OCI-LY3 (cell line): ENCODE data around the gene SLC35A3.

Experiments used
- CTCF ChIP-seq: fragments of 200-600, 300-600 bp; sonication (generic); IDR thresholded peaks from 2 replicates; pipeline ENCODE4 v1.5.1; 2014; ENCODE audit warnings: antibody characterized with exemption, low read length, low read depth
- EZH2phosphoT487 ChIP-seq: fragments of 200-600 bp; shearing (Covaris generic); IDR thresholded peaks from 2 replicates; pipeline ENCODE4 v1.6.1; 2018; ENCODE audit warnings: antibody characterized with exemption, mixed run types, low read depth

- TF ChIP-seq CTCF (no peak), EZH2phosphoT487 (no peak)
Measured at GRCh38 chr1:99996951-99997350, 27.2 kb downstream of the SLC35A3 start.
